ENCODE results near the gene TTI1.

Gene TTI1

GRCh38 chr20:37934634-37935375, 98.5 kb downstream of the TTI1 start:
- no peak for DNase-seq

GRCh38 chr20:37933786-37934633, 99.2 kb downstream of the TTI1 start:
- no peak for DNase-seq
